RCC 7860 (cell line): Measurements from ENCODE around the gene APOA4.

Experiments
- DNase-seq: peaks from one replicate; pipeline ENCODE4 v3.0.0-alpha.2; 2015; ENCODE audit warnings: low spot score
- FAIRE-seq: peaks from 2 replicates; lab custom pipeline; 2012; peaks lifted over from hg19 to GRCh38; lab: Jason Lieb, UNC

The APOA4 gene

GRCh38 chr11:116823031-116823843, at the start of gene APOA4:
APOA4 (minus strand) TSS chr11:116823304; CDS start chr11:116823191, 113 bp downstream.
- DNase-seq (no peak), FAIRE-seq (no peak)

DNA sequence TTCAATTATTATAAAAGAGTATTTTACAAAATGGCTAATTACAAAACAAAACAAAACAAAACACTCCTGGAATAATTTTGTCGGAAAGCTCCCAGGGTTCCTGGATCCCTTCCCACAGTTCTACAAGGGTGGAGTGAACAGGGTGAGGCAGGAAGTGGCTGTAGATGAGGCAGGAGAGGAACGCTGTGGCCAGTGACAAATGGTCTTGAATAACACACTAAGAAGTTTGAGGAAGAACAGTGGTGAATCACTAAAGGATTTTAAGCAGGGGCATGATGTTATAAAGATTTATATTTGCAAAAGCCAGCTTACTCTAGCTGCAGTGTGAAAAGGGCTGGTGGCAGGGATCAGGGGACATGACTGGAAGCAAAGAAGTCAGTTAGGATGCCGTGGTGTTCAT, 48.1 kb upstream of the APOA4 start:
- FAIRE-seq = peak; percentile 21
- DNase-seq = peak; percentile 46

- DNase-seq (no peak), FAIRE-seq (no peak)
These were observed 47.0 kb upstream of the APOA4 start for GRCh38 chr11:116870054-116870453.

GRCh38 chr11:116869610-116870009, 46.5 kb upstream of the APOA4 start:
- FAIRE-seq = no peak
- DNase-seq = no peak

DNA sequence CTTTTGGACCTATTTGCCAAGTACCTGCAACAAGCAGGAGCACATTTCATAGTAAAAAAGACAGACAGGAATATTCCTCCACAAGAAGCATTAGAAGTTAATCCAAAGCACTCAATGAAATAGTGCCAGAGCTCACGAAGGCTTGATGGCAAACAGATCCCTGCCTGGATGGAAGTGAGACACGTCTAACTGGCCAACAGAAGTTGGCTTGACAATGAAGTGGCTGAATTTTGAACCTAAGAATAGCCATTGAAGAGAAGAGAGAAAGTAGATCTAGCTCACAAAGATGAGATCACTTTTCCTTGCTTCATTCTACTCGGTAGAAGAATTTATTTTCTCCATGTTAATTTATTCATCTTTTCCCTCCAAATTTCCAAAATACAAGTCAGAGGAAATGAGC, 45.0 kb upstream of the APOA4 start:
- DNase-seq (no peak), FAIRE-seq (no peak)

GRCh38 chr11:116867619-116868018, 44.5 kb upstream of the APOA4 start:
- FAIRE-seq = no peak
- no peak for DNase-seq

GRCh38 chr11:116866804-116867455, 43.8 kb upstream of the APOA4 start:
- no peak for FAIRE-seq
- no peak for DNase-seq

DNA sequence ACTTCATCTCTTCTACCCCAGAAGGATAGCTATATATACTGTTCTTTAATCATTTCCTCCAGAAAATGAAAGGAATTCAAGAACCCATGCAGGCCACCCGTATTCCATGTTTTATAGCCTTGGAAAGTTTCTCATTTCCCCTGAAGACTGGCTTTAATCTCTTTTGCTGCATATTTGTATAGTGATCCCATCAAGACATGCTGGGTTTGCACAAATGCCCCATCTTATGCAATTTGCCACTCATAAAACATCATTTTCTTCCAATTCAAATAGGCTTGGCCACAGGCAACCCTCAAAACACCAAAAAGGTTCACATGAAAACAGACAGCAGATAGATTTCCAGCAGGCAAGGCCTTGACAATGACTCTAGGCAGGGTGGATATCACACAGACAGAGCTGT, 42.6 kb upstream of the APOA4 start:
- FAIRE-seq (no peak), DNase-seq (no peak)

DNA sequence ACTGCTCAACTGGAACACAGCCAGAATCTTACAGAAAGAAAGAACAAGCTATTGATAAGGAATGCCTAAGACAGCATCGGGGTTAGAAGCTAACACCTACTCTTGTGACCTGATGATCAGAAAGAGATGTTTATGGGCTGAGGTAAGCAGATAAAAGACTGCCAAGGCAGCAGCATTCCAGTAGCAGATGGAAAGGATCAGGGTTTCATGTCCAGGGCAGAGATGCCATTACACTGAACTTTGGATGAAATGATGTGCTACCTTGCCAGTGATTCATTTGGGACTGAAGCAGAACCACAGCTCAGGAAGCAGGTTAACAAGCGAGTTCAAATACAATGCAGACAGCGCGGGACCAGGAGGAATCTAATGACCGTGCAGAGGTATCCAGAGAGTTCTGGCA, 41.4 kb upstream of the APOA4 start:
- DNase-seq (no peak), FAIRE-seq (no peak)

GRCh38 chr11:116862951-116863350, 39.8 kb upstream of the APOA4 start:
- DNase-seq (no peak), FAIRE-seq (no peak)

DNA sequence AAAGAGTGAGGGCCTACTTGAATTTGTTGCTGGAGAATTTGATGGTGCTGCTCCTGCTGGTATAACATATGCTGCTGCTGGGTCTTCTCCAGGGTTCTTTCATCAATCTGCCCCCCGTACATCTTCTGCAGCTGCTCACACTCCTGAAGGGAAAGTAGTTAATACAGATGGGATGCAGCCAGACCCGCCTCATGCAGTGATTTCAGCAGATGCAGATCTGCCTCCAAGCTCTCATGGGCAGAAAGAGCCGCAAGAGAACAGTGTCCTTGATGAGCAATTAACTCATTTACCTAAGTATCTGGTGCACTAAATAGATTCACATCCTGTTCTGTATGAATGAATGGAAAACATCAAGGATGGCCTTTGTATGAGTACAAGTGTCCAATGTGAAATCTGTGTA, 39.1 kb upstream of the APOA4 start:
- FAIRE-seq = no peak

GRCh38 chr11:116861539-116861938, 38.4 kb upstream of the APOA4 start:
- DNase-seq (peak; percentile 64), FAIRE-seq (no peak)

More for the DNA sequence above, 39.1 kb upstream of the APOA4 start:
- DNase-seq = no peak

DNA sequence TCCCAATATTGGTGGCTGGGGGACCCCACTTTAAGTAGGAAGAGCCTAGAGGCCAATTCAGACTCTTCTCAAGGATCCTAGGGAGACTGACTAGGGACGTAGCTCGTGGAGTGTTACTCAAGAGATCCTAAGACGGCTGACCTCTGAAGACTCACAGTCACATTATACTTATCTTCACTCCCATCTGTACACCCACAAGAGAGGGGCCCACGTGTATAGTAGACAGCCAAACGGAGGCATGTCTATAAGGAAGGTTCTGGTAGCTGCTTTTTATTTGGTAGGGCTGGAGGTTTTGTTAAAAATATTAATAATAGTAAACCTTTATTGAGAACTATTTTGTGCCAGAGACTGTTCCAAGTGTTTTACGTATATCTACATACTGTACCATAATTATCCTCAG, 37.2 kb upstream of the APOA4 start:
- DNase-seq (no peak), FAIRE-seq (no peak)

- FAIRE-seq (no peak), DNase-seq (no peak)
These were observed 36.1 kb upstream of the APOA4 start for GRCh38 chr11:116859175-116859574.

GRCh38 chr11:116857936-116858335, 34.8 kb upstream of the APOA4 start:
- no peak for FAIRE-seq
- no peak for DNase-seq

DNA sequence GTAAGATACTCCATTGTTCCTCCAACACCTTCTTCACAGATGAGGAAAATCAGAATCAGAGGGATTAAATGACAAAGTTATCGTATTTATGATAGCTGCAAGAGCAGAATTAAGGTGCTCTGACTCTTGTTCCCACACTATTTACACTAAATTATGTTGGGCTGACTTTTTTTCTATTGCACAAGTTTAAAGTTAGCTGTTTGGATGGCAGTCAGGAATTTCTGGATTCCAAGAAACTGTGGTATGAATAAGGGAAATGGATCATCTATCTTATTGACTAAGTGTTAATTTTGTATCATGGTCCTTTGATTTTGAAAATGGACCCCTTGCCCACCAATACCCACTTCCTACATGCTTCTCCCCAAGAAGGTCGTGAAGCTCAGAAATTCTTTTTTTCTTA, 34.2 kb upstream of the APOA4 start:
- FAIRE-seq = no peak
- no peak for DNase-seq

- FAIRE-seq (no peak), DNase-seq (no peak)
These were observed 33.3 kb upstream of the APOA4 start for GRCh38 chr11:116856423-116856822.

GRCh38 chr11:116855413-116855812, 32.3 kb upstream of the APOA4 start:
- DNase-seq (no peak), FAIRE-seq (no peak)

DNA sequence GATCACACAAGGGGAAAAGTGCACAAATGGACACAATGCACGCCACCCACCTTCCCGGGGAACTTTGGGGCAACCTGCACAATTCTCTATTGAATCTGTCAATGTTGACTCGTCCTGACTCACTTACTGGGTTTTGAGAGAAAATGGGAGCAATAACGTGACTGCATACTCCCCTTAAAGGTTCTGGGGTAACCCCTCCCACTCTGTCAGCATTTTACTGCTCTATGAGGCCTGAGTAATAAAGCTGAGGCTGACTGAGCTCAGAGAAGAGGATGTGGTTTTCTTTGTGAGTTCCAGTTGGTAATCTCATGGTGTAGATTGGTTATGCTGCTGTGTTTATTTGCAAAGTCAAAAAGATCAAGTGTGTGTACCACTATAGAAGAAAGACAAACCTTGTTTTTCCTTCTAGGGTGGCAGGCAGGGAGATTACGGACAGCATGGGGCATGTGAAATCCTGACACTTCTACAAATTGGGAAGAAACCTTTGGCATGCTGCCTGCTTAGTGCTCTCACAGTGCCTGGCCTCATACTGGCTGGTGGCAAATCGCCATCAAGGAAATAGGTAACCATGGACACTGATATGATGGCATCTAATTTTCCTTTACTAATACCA, 30.5 kb upstream of the APOA4 start:
- FAIRE-seq = peak; percentile 79

DNA sequence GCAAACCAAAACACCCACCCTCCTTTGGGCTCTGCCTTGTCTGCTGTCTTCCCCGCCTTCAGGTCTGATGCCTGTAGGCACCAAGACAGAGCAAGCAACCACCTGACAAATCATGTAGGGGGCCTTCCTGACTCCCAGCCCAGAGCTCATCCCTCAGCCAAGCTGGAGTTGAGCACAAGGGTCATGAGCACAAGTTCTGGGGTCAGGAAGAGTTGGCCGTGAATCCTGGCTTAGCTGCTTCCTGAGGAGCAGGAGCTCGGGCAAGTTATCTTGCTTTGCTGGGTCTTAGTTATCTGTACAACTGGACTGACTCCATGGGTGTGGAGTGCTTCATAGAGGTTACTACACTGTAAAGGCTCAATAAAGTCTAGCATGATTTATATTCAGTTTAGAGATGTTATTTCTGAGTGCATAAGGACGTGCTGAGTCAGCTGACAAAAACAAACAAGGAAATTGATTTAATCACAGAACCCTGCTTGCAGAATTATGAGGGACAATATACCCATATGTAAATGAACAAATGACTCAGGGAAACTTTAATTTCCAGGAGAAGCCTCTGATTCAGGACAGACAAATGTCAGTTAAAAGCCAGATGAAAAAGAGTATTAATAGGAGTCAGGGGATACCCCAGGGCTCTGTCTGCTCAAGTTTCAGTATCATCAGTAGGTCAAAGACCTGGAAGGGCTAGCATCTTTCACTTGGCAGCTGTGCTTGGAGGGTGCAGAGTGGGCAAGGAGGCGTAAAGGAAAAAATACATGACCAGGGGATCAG, 29.3 kb upstream of the APOA4 start:
- no peak for FAIRE-seq
- no peak for DNase-seq

More for the DNA sequence above, 30.5 kb upstream of the APOA4 start:
- DNase-seq = peak; percentile 84

DNA sequence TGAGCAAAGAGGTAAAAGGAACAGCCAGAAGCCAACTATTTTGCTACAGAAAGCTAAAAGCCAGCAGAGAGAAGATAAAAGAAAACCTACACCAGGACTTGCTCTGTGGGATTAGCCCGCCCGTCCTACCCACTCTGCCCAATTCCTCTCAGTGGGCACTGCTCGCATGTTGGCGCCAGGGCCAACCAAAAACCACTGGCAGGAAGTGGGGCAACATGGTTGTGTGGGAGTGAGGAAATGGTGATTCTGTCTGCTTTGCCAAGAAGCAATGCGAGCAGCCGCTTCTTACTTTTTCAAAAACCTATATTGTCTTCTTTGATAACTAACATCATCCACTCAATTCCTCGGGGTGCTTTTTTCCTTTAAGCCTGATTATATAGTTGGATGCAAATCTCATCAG, 28.5 kb upstream of the APOA4 start:
- DNase-seq (no peak), FAIRE-seq (no peak)
